Mesendoderm (in vitro differentiated cells): ENCODE measurements around the gene ACTN2.

Experiments
- DNase-seq: peaks from one replicate; pipeline ENCODE4 v3.0.0; 2013
- H2AK5ac ChIP-seq: 2 replicates; pipeline ENCODE4 v1.6.1; 2013; ENCODE audit warnings: low read length, inconsistent platforms
- H2BK120ac ChIP-seq: 2 replicates; pipeline ENCODE4 v1.6.1; 2013; ENCODE audit warnings: low read depth, mild to moderate bottlenecking, low read length, moderate library complexity, mixed read lengths
- H2BK15ac ChIP-seq: replicated peaks from 2 replicates; pipeline ENCODE4 v1.6.1; 2013; ENCODE audit warnings: low read depth, mild to moderate bottlenecking, moderate library complexity
- H2BK5ac ChIP-seq: 2 replicates; pipeline ENCODE4 v1.6.1; 2013; ENCODE audit warnings: low read length, inconsistent platforms
- H3K18ac ChIP-seq: 2 replicates; pipeline ENCODE4 v1.6.1; 2013; ENCODE audit warnings: mild to moderate bottlenecking, low read length, mixed read lengths
- H3K23ac ChIP-seq: one replicate; pipeline ENCODE4 v1.6.1; 2013; ENCODE audit warnings: low read length
- H3K27ac ChIP-seq: 2 replicates; pipeline ENCODE4 v1.5.1; 2013; ENCODE audit warnings: low read depth, mild to moderate bottlenecking, inconsistent platforms, low read length, moderate library complexity
- H3K27me3 ChIP-seq: 2 replicates; pipeline ENCODE4 v1.6.1; 2013; ENCODE audit warnings: low read length, control low read depth, mild to moderate bottlenecking, inconsistent platforms; ENCODE audit not compliant: insufficient read depth, poor library complexity
- H3K36me3 ChIP-seq: 2 replicates; pipeline ENCODE4 v1.6.1; 2013; ENCODE audit warnings: low read length, inconsistent platforms; ENCODE audit not compliant: control insufficient read depth, insufficient read depth
- H3K4ac ChIP-seq: one replicate; pipeline ENCODE4 v1.6.1; 2013; ENCODE audit warnings: low read depth, mild to moderate bottlenecking, low read length, moderate library complexity
- H3K4me1 ChIP-seq: 2 replicates; pipeline ENCODE4 v1.6.1; 2013; ENCODE audit warnings: low read depth, low read length, inconsistent platforms; ENCODE audit not compliant: control insufficient read depth
- H3K4me2 ChIP-seq: 2 replicates; pipeline ENCODE4 v1.6.1; 2013; ENCODE audit warnings: low read length
- H3K4me3 ChIP-seq: 2 replicates; pipeline ENCODE4 v1.5.1; 2013; ENCODE audit warnings: mild to moderate bottlenecking, low read length
- H3K56ac ChIP-seq: one replicate; pipeline ENCODE4 v1.6.1; 2013; ENCODE audit warnings: low read length
- H3K79me1 ChIP-seq: 2 replicates; pipeline ENCODE4 v1.6.1; 2013; ENCODE audit warnings: low read length, inconsistent platforms
- H3K79me2 ChIP-seq: 2 replicates; pipeline ENCODE4 v1.6.1; 2013; ENCODE audit warnings: mild to moderate bottlenecking, low read length; ENCODE audit not compliant: control insufficient read depth, insufficient read depth
- H3K9ac ChIP-seq: 2 replicates; pipeline ENCODE4 v1.6.1; 2013; ENCODE audit warnings: low read length, inconsistent platforms
- H4K5ac ChIP-seq: one replicate; pipeline ENCODE4 v1.6.1; 2013; ENCODE audit warnings: low read length
- H4K8ac ChIP-seq: one replicate; pipeline ENCODE4 v1.6.1; 2013; ENCODE audit warnings: low read depth, mild to moderate bottlenecking, control low read depth, low read length, moderate library complexity
- WGBS: extraction: QIAGEN DNeasy Blood & Tissue Kit; methylation state at CpG from one replicate; pipeline ENCODE4 v1.1.7; 2013; ENCODE audit warnings: low lambda C conversion rate, missing lambda C conversion rate; ENCODE audit not compliant: insufficient coverage; ENCODE audit errors: extremely low coverage; 5-methylcytosine and 5-hydroxymethylcytosine counted together

The ACTN2 gene

GRCh38 chr1:236720611-236721010 lies 34.3 kb downstream of the ACTN2 start:
- Histone ChIP-seq H2BK5ac (no peak overlapping the region), H3K4me2 (no peak overlapping the region), H3K4me3 (no peak overlapping the region), H3K79me2 (no peaks in the 10 kb centered on the region), H4K8ac (no peak overlapping the region), H3K27ac (no peak overlapping the region), H3K4me1 (no peaks in the 10 kb centered on the region), H3K79me1 (no peaks in the 10 kb centered on the region), H4K5ac (no peak overlapping the region), H2AK5ac (no peak overlapping the region), H3K36me3 (no peaks in the 10 kb centered on the region), H3K4ac (no peak overlapping the region), H2BK120ac (no peak overlapping the region), H3K23ac (no peak overlapping the region), H3K56ac (no peak overlapping the region), H3K9ac (no peak overlapping the region), H3K27me3 (no peaks in the 10 kb centered on the region), H2BK15ac (no peak overlapping the region), H3K18ac (no peak overlapping the region)
- DNase-seq = no peak
- WGBS = no CpG with 5 or more reads among the region's 1 CpG

GRCh38 chr1:236724049-236724448 lies 37.8 kb downstream of the ACTN2 start:
- H2BK120ac ChIP-seq = no peak overlapping the region
- no peaks in the 10 kb centered on the region for H3K4me1 ChIP-seq
- no peak overlapping the region for H3K27ac ChIP-seq
- H3K79me2 ChIP-seq = no peaks in the 10 kb centered on the region
- H3K18ac ChIP-seq = no peak overlapping the region
- no peak overlapping the region for H4K8ac ChIP-seq
- no peak overlapping the region for H4K5ac ChIP-seq
- H3K4me3 ChIP-seq = no peak overlapping the region
- H3K9ac ChIP-seq = no peak overlapping the region
- H3K4ac ChIP-seq = no peak overlapping the region
- no peak overlapping the region for H3K56ac ChIP-seq
- no peak for DNase-seq
- no peak overlapping the region for H3K23ac ChIP-seq
- H3K27me3 ChIP-seq = peaks cover 2% of the 10 kb centered on the region
- no peak overlapping the region for H2BK15ac ChIP-seq
- no peak overlapping the region for H2AK5ac ChIP-seq
- H3K36me3 ChIP-seq = no peaks in the 10 kb centered on the region
- H3K4me2 ChIP-seq = no peak overlapping the region
- H2BK5ac ChIP-seq = no peak overlapping the region
- no CpG with 5 or more reads among the region's 6 CpGs for WGBS
- no peaks in the 10 kb centered on the region for H3K79me1 ChIP-seq

GRCh38 chr1:236724506-236724905 lies 38.2 kb downstream of the ACTN2 start:
- DNase-seq = no peak
- WGBS = no CpG with 5 or more reads among the region's 10 CpGs
- H3K27ac ChIP-seq = no peak overlapping the region
- no peaks in the 10 kb centered on the region for H3K36me3 ChIP-seq
- H2BK15ac ChIP-seq = no peak overlapping the region
- H2BK5ac ChIP-seq = no peak overlapping the region
- no peaks in the 10 kb centered on the region for H3K4me1 ChIP-seq
- H3K9ac ChIP-seq = no peak overlapping the region
- H3K4me3 ChIP-seq = no peak overlapping the region
- no peak overlapping the region for H3K4ac ChIP-seq
- no peaks in the 10 kb centered on the region for H3K79me1 ChIP-seq
- H4K8ac ChIP-seq = no peak overlapping the region
- H3K18ac ChIP-seq = no peak overlapping the region
- H2BK120ac ChIP-seq = no peak overlapping the region
- no peak overlapping the region for H3K23ac ChIP-seq
- no peaks in the 10 kb centered on the region for H3K79me2 ChIP-seq
- peaks cover 2% of the 10 kb centered on the region for H3K27me3 ChIP-seq
- H2AK5ac ChIP-seq = no peak overlapping the region
- no peak overlapping the region for H4K5ac ChIP-seq
- H3K4me2 ChIP-seq = no peak overlapping the region
- no peak overlapping the region for H3K56ac ChIP-seq

GRCh38 chr1:236725668-236726067 lies 39.4 kb downstream of the ACTN2 start:
- Histone ChIP-seq H3K36me3 (no peaks in the 10 kb centered on the region), H3K4me3 (no peak overlapping the region), H2BK120ac (no peak overlapping the region), H3K27me3 (peaks cover 2% of the 10 kb centered on the region), H3K56ac (no peak overlapping the region), H3K4me2 (no peak overlapping the region), H3K23ac (no peak overlapping the region), H3K79me1 (no peaks in the 10 kb centered on the region), H4K8ac (no peak overlapping the region), H3K9ac (no peak overlapping the region), H3K27ac (no peak overlapping the region), H4K5ac (no peak overlapping the region), H3K4me1 (no peaks in the 10 kb centered on the region), H2AK5ac (no peak overlapping the region), H3K79me2 (no peaks in the 10 kb centered on the region), H3K18ac (no peak overlapping the region), H2BK15ac (no peak overlapping the region), H2BK5ac (no peak overlapping the region), H3K4ac (no peak overlapping the region)
- no peak for DNase-seq
- WGBS = no CpG with 5 or more reads among the region's 3 CpGs

GRCh38 chr1:236727521-236727920 lies 41.2 kb downstream of the ACTN2 start:
- Histone ChIP-seq H3K36me3 (no peaks in the 10 kb centered on the region), H2AK5ac (no peak overlapping the region), H3K4me2 (no peak overlapping the region), H4K8ac (no peak overlapping the region), H2BK5ac (no peak overlapping the region), H3K79me1 (no peaks in the 10 kb centered on the region), H3K79me2 (no peaks in the 10 kb centered on the region), H3K27me3 (peaks cover 2% of the 10 kb centered on the region), H3K56ac (no peak overlapping the region), H3K9ac (no peak overlapping the region), H3K4ac (no peak overlapping the region), H3K4me1 (no peaks in the 10 kb centered on the region), H3K27ac (no peak overlapping the region), H4K5ac (no peak overlapping the region), H2BK15ac (no peak overlapping the region), H3K23ac (no peak overlapping the region), H2BK120ac (no peak overlapping the region), H3K18ac (no peak overlapping the region), H3K4me3 (no peak overlapping the region)
- no CpG with 5 or more reads among the region's 11 CpGs for WGBS
- no peak for DNase-seq

- H3K36me3 ChIP-seq = no peaks in the 10 kb centered on the region
- no peak for DNase-seq
- no peak overlapping the region for H2BK5ac ChIP-seq
- WGBS = no CpG with 5 or more reads among the region's 4 CpGs
- H3K27ac ChIP-seq = no peak overlapping the region
- no peak overlapping the region for H4K8ac ChIP-seq
- H2BK15ac ChIP-seq = no peak overlapping the region
- no peak overlapping the region for H3K4me2 ChIP-seq
- H3K79me2 ChIP-seq = no peaks in the 10 kb centered on the region
- no peaks in the 10 kb centered on the region for H3K79me1 ChIP-seq
- no peaks in the 10 kb centered on the region for H3K4me1 ChIP-seq
- H3K4ac ChIP-seq = no peak overlapping the region
- H3K23ac ChIP-seq = no peak overlapping the region
- H4K5ac ChIP-seq = no peak overlapping the region
- no peak overlapping the region for H3K4me3 ChIP-seq
- H3K9ac ChIP-seq = no peak overlapping the region
- no peak overlapping the region for H2BK120ac ChIP-seq
- H3K56ac ChIP-seq = no peak overlapping the region
- H3K18ac ChIP-seq = no peak overlapping the region
- H3K27me3 ChIP-seq = peaks cover 2% of the 10 kb centered on the region
- no peak overlapping the region for H2AK5ac ChIP-seq
Observed at GRCh38 chr1:236728752-236729151, 42.5 kb downstream of the ACTN2 start.
